GM12892 (cell line): Measurements from ENCODE around the gene CAPNS1.

Source experiments
- POLR2A ChIP-seq: IDR thresholded peaks from 2 replicates; pipeline ENCODE4 v1.6.1; 2011; ENCODE audit warnings: low read depth, low read length, control low read depth
- POLR2AphosphoS5 ChIP-seq: IDR thresholded peaks from 2 replicates; pipeline ENCODE4 v1.6.1; 2011; ENCODE audit warnings: low read depth, low read length, control low read depth

- TF ChIP-seq POLR2AphosphoS5 (no peak), POLR2A (no peak)
These were observed 4.8 kb downstream of the CAPNS1 start for GRCh38 chr19:36144624-36145023.
